A549 (cell line): ENCODE measurements around the gene C1orf167. TPM values are rescaled to one million over a fixed set of nuclear protein-coding genes. Genes with fewer than 3 reads are reported as not detected.

Source experiments
- ATAC-seq, 2 experiments: fragments of 200-7000 bp in 1 of 2; fragments of >200 bp in 1 of 2; cut with Nextera tagmentation in 1 of 2; cut with Tn5 transposase in 1 of 2; 3 replicates each; pipeline versions ENCODE4 v1.8.0 to v1.9.1; 2018 to 2020; ENCODE audit warnings: mild to moderate bottlenecking in 1 of 2, moderate library complexity in 1 of 2
- CTCF ChIA-PET: fragments of 300-600 bp; sonication (Branson Sonifier 250); formaldehyde crosslinking; extraction: SDS; loops from one replicate; lab custom pipeline; 2021; ENCODE audit warnings: antibody characterized with exemption, inconsistent platforms; lab: Yijun Ruan, JAX
- POLR2A ChIA-PET: fragments of 350-600 bp; formaldehyde crosslinking; extraction: SDS; loops from one replicate; lab custom pipeline; 2021; ENCODE audit warnings: antibody characterized with exemption, inconsistent platforms; lab: Yijun Ruan, JAX
- DNase-seq, 2 experiments: peaks; one replicate each; pipeline versions ENCODE4 v3.0.0 to v3.0.0-alpha.2; 2011 to 2016; ENCODE audit warnings: low read depth in 1 of 2, low spot score in 1 of 2
- FAIRE-seq: peaks from 2 replicates; lab custom pipeline; 2011; peaks lifted over from hg19 to GRCh38; lab: Jason Lieb, UNC
- H3K27ac ChIP-seq, 2 experiments: fragments of >200 bp; sonication (Bioruptor Twin); formaldehyde crosslinking; 3 replicates each; pipeline ENCODE4 v1.5.1; 2016 to 2017
- H3K4me1 ChIP-seq: fragments of >200 bp; sonication (Bioruptor Twin); formaldehyde crosslinking; 3 replicates; pipeline ENCODE4 v1.6.1; 2016
- H3K4me2 ChIP-seq: fragments of >200 bp; sonication (Bioruptor Twin); formaldehyde crosslinking; 3 replicates; pipeline ENCODE4 v1.6.1; 2016
- H3K4me3 ChIP-seq: fragments of >200 bp; sonication (Bioruptor Twin); formaldehyde crosslinking; 3 replicates; pipeline ENCODE4 v1.5.1; 2016
- H3K9me3 ChIP-seq: fragments of >200 bp; sonication (Bioruptor Twin); formaldehyde crosslinking; 3 replicates; pipeline ENCODE4 v1.6.1; 2016
- BCL3 ChIP-seq: fragments of >200 bp; sonication (Bioruptor Twin); formaldehyde crosslinking; IDR thresholded peaks from 3 replicates; pipeline ENCODE4 v1.6.1; 2016
- CEBPB ChIP-seq, 2 experiments: fragments of >200 bp in 1 of 2; sonication (Bioruptor Twin) in 1 of 2; formaldehyde crosslinking in 1 of 2; IDR thresholded peaks; 2 replicates each; pipeline ENCODE4 v1.6.1; 2012 to 2016
- CHD4 ChIP-seq: fragments of 200-600 bp; sonication (generic); IDR thresholded peaks from 2 replicates; pipeline ENCODE4 v1.6.1; 2016; ENCODE audit warnings: antibody characterized with exemption, mild to moderate bottlenecking, borderline replicate concordance
- CTCF ChIP-seq: fragments of >200 bp; sonication (Bioruptor Twin); formaldehyde crosslinking; IDR thresholded peaks from 3 replicates; pipeline ENCODE4 v1.5.1; 2016
- E2F6 ChIP-seq: IDR thresholded peaks from 2 replicates; pipeline ENCODE4 v1.6.1; 2012; ENCODE audit warnings: low read depth, borderline replicate concordance
- ELK1 ChIP-seq: fragments of 150-350 bp; IDR thresholded peaks from 2 replicates; pipeline ENCODE4 v1.6.1; 2014; ENCODE audit warnings: low read depth, mild to moderate bottlenecking, low read length
- EP300 ChIP-seq, 2 experiments: fragments of >200 bp; sonication (Bioruptor Twin); formaldehyde crosslinking; IDR thresholded peaks; 2 replicates in 1 of 2; 3 replicates in 1 of 2; pipeline ENCODE4 v1.6.1; 2016 to 2017
- FOSB ChIP-seq: fragments of 250-450 bp; sonication (Bioruptor Pico); IDR thresholded peaks from 2 replicates; pipeline ENCODE4 v1.5.0; 2020; ENCODE audit warnings: mild to moderate bottlenecking, moderate library complexity
- HDAC2 ChIP-seq: fragments of 200-600 bp; sonication (generic); IDR thresholded peaks from 2 replicates; pipeline ENCODE4 v1.6.1; 2016
- HES2 ChIP-seq: fragments of >200 bp; sonication (Bioruptor Twin); formaldehyde crosslinking; IDR thresholded peaks from 2 replicates; pipeline ENCODE4 v1.6.1; 2016
- HEYL ChIP-seq: fragments of 250-450 bp; sonication (Bioruptor Pico); IDR thresholded peaks from 2 replicates; pipeline ENCODE4 v1.8.0; 2021; ENCODE audit warnings: mild to moderate bottlenecking, moderate library complexity
- HOXA7 ChIP-seq: fragments of 250-450 bp; sonication (Bioruptor Pico); IDR thresholded peaks from 2 replicates; pipeline ENCODE4 v1.5.0; 2020; ENCODE audit warnings: mild to moderate bottlenecking, moderate library complexity
- JUN ChIP-seq, 2 experiments: fragments of >200 bp; sonication (Bioruptor Twin); formaldehyde crosslinking; IDR thresholded peaks; 2 replicates in 1 of 2; 3 replicates in 1 of 2; pipeline ENCODE4 v1.6.1; 2016 to 2017
- MAX ChIP-seq: IDR thresholded peaks from 2 replicates; pipeline ENCODE4 v1.6.1; 2012
- MAZ ChIP-seq: fragments of 150-350 bp; IDR thresholded peaks from 2 replicates; pipeline ENCODE4 v1.6.1; 2014; ENCODE audit warnings: antibody characterized with exemption, low read depth, low read length, borderline replicate concordance
- MYC ChIP-seq: IDR thresholded peaks from 2 replicates; pipeline ENCODE4 v1.6.1; 2012; ENCODE audit warnings: mild to moderate bottlenecking, inconsistent platforms, low read length, improper control_type of control experiment, borderline replicate concordance
- NR3C1 ChIP-seq: fragments of >200 bp; sonication (Bioruptor Twin); formaldehyde crosslinking; IDR thresholded peaks from 3 replicates; pipeline ENCODE4 v1.6.1; 2017
- PBX3 ChIP-seq: IDR thresholded peaks from 2 replicates; pipeline ENCODE4 v1.6.1; 2012
- PHF8 ChIP-seq: fragments of 200-600 bp; sonication (generic); IDR thresholded peaks from 2 replicates; pipeline ENCODE4 v1.6.1; 2016; ENCODE audit warnings: low read depth, mild to moderate bottlenecking, antibody characterized with exemption, moderate library complexity, borderline replicate concordance
- POLR2A ChIP-seq: IDR thresholded peaks from 2 replicates; pipeline ENCODE4 v1.6.1; 2012; ENCODE audit warnings: mild to moderate bottlenecking, low read length
- REST ChIP-seq: fragments of 200-600 bp; sonication (generic); IDR thresholded peaks from 2 replicates; pipeline ENCODE4 v1.6.1; 2016; ENCODE audit warnings: antibody characterized with exemption, mild to moderate bottlenecking, moderate library complexity
- RNF2 ChIP-seq: fragments of 200-600 bp; sonication (generic); IDR thresholded peaks from 2 replicates; pipeline ENCODE4 v1.6.1; 2016; ENCODE audit warnings: low read depth, mild to moderate bottlenecking, antibody characterized with exemption, moderate library complexity, borderline replicate concordance
- SMC3 ChIP-seq: fragments of >200 bp; sonication (Bioruptor Twin); formaldehyde crosslinking; IDR thresholded peaks from 3 replicates; pipeline ENCODE4 v1.6.1; 2018; ENCODE audit warnings: inconsistent platforms
- SREBF2 ChIP-seq: fragments of 450-650 bp; IDR thresholded peaks from 2 replicates; pipeline ENCODE4 v1.6.1; 2014; ENCODE audit warnings: mild to moderate bottlenecking, moderate library complexity
- TFCP2L1 ChIP-seq: fragments of 250-450 bp; sonication (Bioruptor Pico); IDR thresholded peaks from 2 replicates; pipeline ENCODE4 v1.5.0; 2021; ENCODE audit warnings: mild to moderate bottlenecking
- ZSCAN20 ChIP-seq: fragments of 250-450 bp; sonication (Bioruptor Pico); IDR thresholded peaks from 2 replicates; pipeline ENCODE4 v1.8.0; 2022; ENCODE audit warnings: mild to moderate bottlenecking, moderate library complexity
- WGBS: methylation state at CpG from one replicate; pipeline ENCODE4 v1.1.6; 2017; ENCODE audit errors: missing lambda C conversion rate; 5-methylcytosine and 5-hydroxymethylcytosine counted together
- polyA plus RNA-seq, 4 experiments: library from polyadenylated mRNA; depleted of rRNA in 3 of 4; stranded (reverse); fragments of >200 nt; fragmentation: RNase III in 1 of 4; extraction: RNeasy Plus Mini Kit Qiagen cat#74134 plus additional on column Dnase treatment in 1 of 4; gene quantifications; 2 replicates in 3 of 4; 3 replicates in 1 of 4; pipeline ENCODE4 v1.2.3, GENCODE V29; 2011 to 2017

C1orf167 gene
- polyA plus RNA-seq, 2 of the 4 experiments (the other 2 are of a cell fraction), result not detected

- ChIA-PET CTCF (interaction anchor here (0.6 to 2.4 kb wide), 5 partner anchors 24 to 616 kb away, joined by 3 to 11 read pairs (median 3); partner anchors contain the start of gene FBXO6), POLR2A (no interaction called here)
- DNase-seq (no peak), FAIRE-seq (no peak), ATAC-seq (no peak)
- Histone ChIP-seq H3K4me2 (no peak overlapping the region), H3K9me3 (no peaks in the 10 kb centered on the region), H3K27ac (no peak overlapping the region), H3K4me3 (no peak overlapping the region), H3K4me1 (no peaks in the 10 kb centered on the region)
- 43% methylated on average over 5 of the region's 5 CpGs for WGBS
- TF ChIP-seq E2F6 (no peak), MYC (no peak), HES2 (no peak), BCL3 (no peak), REST (no peak), ZSCAN20 (no peak), PBX3 (no peak), MAZ (no peak), HEYL (CRISPR knock-in tag) (no peak), SREBF2 (no peak), FOSB (CRISPR knock-in tag) (no peak)
Measured at GRCh38 chr1:11725616-11726015, 36.4 kb upstream of the C1orf167 start.

GRCh38 chr1:11727119-11727518 is 34.9 kb upstream of the C1orf167 start:
- WGBS, result 85% methylated on average over 4 of the region's 4 CpGs
- Histone ChIP-seq H3K4me1 (no peaks in the 10 kb centered on the region), H3K4me2 (no peak overlapping the region), H3K9me3 (no peaks in the 10 kb centered on the region), H3K27ac (no peak overlapping the region), H3K4me3 (no peak overlapping the region)
- POLR2A ChIA-PET, result no interaction called here
- no peak for DNase-seq
- CTCF ChIA-PET, result interaction anchor here (1.0 to 2.4 kb wide), 2 partner anchors 9 to 77 kb away, joined by 3 to 11 read pairs; no protein-coding TSS in a partner anchor
- no peak for FAIRE-seq
- ATAC-seq, result no peak
- TF ChIP-seq CEBPB (IDR thresholded peaks at IDR 0.05) (no peak), PHF8 (no peak), HOXA7 (CRISPR knock-in tag) (no peak), MAX (no peak), SMC3 (no peak), CHD4 (no peak), MAZ (no peak), NR3C1 (no peak), RNF2 (no peak), HDAC2 (no peak), POLR2A (no peak), JUN (IDR thresholded peaks at IDR 0.05) (no peak), EP300 (IDR thresholded peaks at IDR 0.05) (no peak), FOSB (CRISPR knock-in tag) (no peak), ELK1 (no peak), CTCF (no peak), TFCP2L1 (no peak)
